PC-9 (cell line): ENCODE results near the gene BCL2.

ENCODE experiments used
- CTCF ChIP-seq: fragments of 200-600 bp; sonication (generic); conservative IDR thresholded peaks from 2 replicates; pipeline ENCODE4 v1.6.1; 2017; ENCODE audit warnings: mixed run types, antibody characterized with exemption, mild to moderate bottlenecking, moderate library complexity
- EZH2 ChIP-seq: fragments of 200-600 bp; sonication (generic); IDR thresholded peaks from 2 replicates; pipeline ENCODE4 v1.8.0; 2017; ENCODE audit warnings: antibody characterized with exemption, low read depth

GRCh38 chr18:63182861-63183260, 136.7 kb downstream of the BCL2 start:
- TF ChIP-seq CTCF (no peak), EZH2 (no peak)
